Chondrocyte (in vitro differentiated cells): ENCODE data around the gene ADAM23. TPM values are rescaled to one million over a fixed set of nuclear protein-coding genes. Genes with fewer than 3 reads are reported as not detected.
"Not testable (repeated sequence)": the region's sequence is repeated elsewhere in the genome, so short reads cannot be mapped to it uniquely, and the experiment has no call there.

Experiments
- DNase-seq: peaks from one replicate; pipeline ENCODE4 v3.0.0; 2021; ENCODE audit warnings: mixed read lengths, low spot score
- H3K27ac Mint-ChIP-seq: one replicate; pipeline ENCODE4 v1.8.0; 2021; ENCODE audit warnings: mild to moderate bottlenecking, moderate library complexity, mixed read lengths; ENCODE audit not compliant: unreplicated experiment
- H3K27me3 Mint-ChIP-seq: 2 replicates; pipeline ENCODE4 v1.8.0; 2021; ENCODE audit warnings: low read depth, mixed read lengths
- H3K36me3 Mint-ChIP-seq: 2 replicates; pipeline ENCODE4 v1.8.0; 2021; ENCODE audit warnings: low read depth, mixed read lengths
- H3K4me1 Mint-ChIP-seq: 2 replicates; pipeline ENCODE4 v1.8.0; 2021; ENCODE audit warnings: low read depth, mild to moderate bottlenecking, mixed read lengths
- H3K4me3 Mint-ChIP-seq: one replicate; pipeline ENCODE4 v1.8.0; 2021; ENCODE audit warnings: mild to moderate bottlenecking, moderate library complexity, mixed read lengths; ENCODE audit not compliant: unreplicated experiment
- H3K9me3 Mint-ChIP-seq: 2 replicates; pipeline ENCODE4 v1.8.0; 2021; ENCODE audit warnings: low read depth, mixed read lengths
- CTCF ChIP-seq: fragments of 200-600 bp; sonication (generic); IDR thresholded peaks from 2 replicates; pipeline ENCODE4 v1.5.0; 2021; ENCODE audit warnings: antibody characterized with exemption, mild to moderate bottlenecking, moderate library complexity
- long read RNA-seq: library from polyadenylated mRNA; stranded (forward); transcript quantifications from one replicate; pipeline ENCODE4 v2.0.0, GENCODE V29; 2021
- total RNA-seq: library from RNA; stranded (reverse); gene quantifications from 3 replicates; pipeline ENCODE4 v1.2.1, GENCODE V29; 2021

ADAM23 gene
- total RNA-seq = 19.2 to 24.5 TPM (median 22.7 TPM) in 3 replicates
- long read RNA-seq, full-length matches to known transcripts = 29 of 44 reads
- long read RNA-seq, partial matches to known transcripts = 1 of 44 reads
- long read RNA-seq, other reads (novel, unspliced or antisense) = 14 of 44 reads

- Mint-ChIP-seq H3K27me3 (peaks cover 6% of the 10 kb centered on the region), H3K4me3 (peak within 1 kb of the TSS; percentile 88), H3K36me3 (no peaks in the 10 kb centered on the region), H3K9me3 (no peaks in the 10 kb centered on the region), H3K4me1 (peaks cover 20% of the 10 kb centered on the region), H3K27ac (peak within 1 kb of the TSS; percentile 18)
- no peak for DNase-seq
- TF ChIP-seq CTCF = peak; percentile 67
Measured at GRCh38 chr2:206442833-206443734, at the start of gene ADAM23. Gene ADAM23, plus strand, starts transcription at chr2:206443532. Its CDS starts 335 bp downstream, at chr2:206443867.

GRCh38 chr2:206396211-206396610, 47.1 kb upstream of the ADAM23 start:
- H3K9me3 Mint-ChIP-seq = peaks cover 10% of the 10 kb centered on the region
- no peak for TF ChIP-seq CTCF
- no peak overlapping the region for H3K4me3 Mint-ChIP-seq
- H3K27me3 Mint-ChIP-seq = no peaks in the 10 kb centered on the region
- no peak overlapping the region for H3K27ac Mint-ChIP-seq
- H3K4me1 Mint-ChIP-seq = no peaks in the 10 kb centered on the region
- no peak for DNase-seq
- H3K36me3 Mint-ChIP-seq = peaks cover 5% of the 10 kb centered on the region

- not testable (repeated sequence) for H3K36me3 Mint-ChIP-seq, DNase-seq, H3K4me3 Mint-ChIP-seq, H3K27me3 Mint-ChIP-seq, H3K4me1 Mint-ChIP-seq, H3K9me3 Mint-ChIP-seq, H3K27ac Mint-ChIP-seq
Measured at GRCh38 chr2:206402956-206403569, 40.3 kb upstream of the ADAM23 start.

GRCh38 chr2:206408323-206409320, 34.7 kb upstream of the ADAM23 start:
- TF ChIP-seq CTCF = no peak
- Mint-ChIP-seq H3K36me3 (no peaks in the 10 kb centered on the region), H3K4me3 (no peak overlapping the region), H3K27me3 (peaks cover 6% of the 10 kb centered on the region), H3K27ac (no peak overlapping the region), H3K4me1 (no peaks in the 10 kb centered on the region), H3K9me3 (peaks cover 3% of the 10 kb centered on the region)
- no peak for DNase-seq

- H3K9me3 Mint-ChIP-seq = peaks cover 9% of the 10 kb centered on the region
- H3K27ac Mint-ChIP-seq = no peak overlapping the region
- no peak for TF ChIP-seq CTCF
- no peak overlapping the region for H3K4me3 Mint-ChIP-seq
- peaks cover 11% of the 10 kb centered on the region for H3K27me3 Mint-ChIP-seq
- no peak for DNase-seq
- no peaks in the 10 kb centered on the region for H3K4me1 Mint-ChIP-seq
- peaks cover 7% of the 10 kb centered on the region for H3K36me3 Mint-ChIP-seq
Measured at GRCh38 chr2:206410714-206411113, 32.6 kb upstream of the ADAM23 start.
